Activated CD8-positive, alpha-beta memory T cell treated with anti-CD3 and anti-CD28 coated beads, Interleukin-2, amount 50 U/mL, for 1 hour (primary cell): ENCODE results near the gene MLPH.

Source experiments
- DNase-seq: peaks from one replicate; pipeline ENCODE4 v3.0.0-alpha.2; 2020; ENCODE audit errors: extremely low read depth

Gene MLPH

GRCh38 chr2:237524631-237525030, 37.6 kb downstream of the MLPH start:
- no peak for DNase-seq

GRCh38 chr2:237525559-237526157, 38.6 kb downstream of the MLPH start:
- no peak for DNase-seq

GRCh38 chr2:237527233-237527632, 40.2 kb downstream of the MLPH start:
- DNase-seq, result no peak

- DNase-seq, result no peak
Measured at GRCh38 chr2:237527766-237528165, 40.7 kb downstream of the MLPH start.

DNA sequence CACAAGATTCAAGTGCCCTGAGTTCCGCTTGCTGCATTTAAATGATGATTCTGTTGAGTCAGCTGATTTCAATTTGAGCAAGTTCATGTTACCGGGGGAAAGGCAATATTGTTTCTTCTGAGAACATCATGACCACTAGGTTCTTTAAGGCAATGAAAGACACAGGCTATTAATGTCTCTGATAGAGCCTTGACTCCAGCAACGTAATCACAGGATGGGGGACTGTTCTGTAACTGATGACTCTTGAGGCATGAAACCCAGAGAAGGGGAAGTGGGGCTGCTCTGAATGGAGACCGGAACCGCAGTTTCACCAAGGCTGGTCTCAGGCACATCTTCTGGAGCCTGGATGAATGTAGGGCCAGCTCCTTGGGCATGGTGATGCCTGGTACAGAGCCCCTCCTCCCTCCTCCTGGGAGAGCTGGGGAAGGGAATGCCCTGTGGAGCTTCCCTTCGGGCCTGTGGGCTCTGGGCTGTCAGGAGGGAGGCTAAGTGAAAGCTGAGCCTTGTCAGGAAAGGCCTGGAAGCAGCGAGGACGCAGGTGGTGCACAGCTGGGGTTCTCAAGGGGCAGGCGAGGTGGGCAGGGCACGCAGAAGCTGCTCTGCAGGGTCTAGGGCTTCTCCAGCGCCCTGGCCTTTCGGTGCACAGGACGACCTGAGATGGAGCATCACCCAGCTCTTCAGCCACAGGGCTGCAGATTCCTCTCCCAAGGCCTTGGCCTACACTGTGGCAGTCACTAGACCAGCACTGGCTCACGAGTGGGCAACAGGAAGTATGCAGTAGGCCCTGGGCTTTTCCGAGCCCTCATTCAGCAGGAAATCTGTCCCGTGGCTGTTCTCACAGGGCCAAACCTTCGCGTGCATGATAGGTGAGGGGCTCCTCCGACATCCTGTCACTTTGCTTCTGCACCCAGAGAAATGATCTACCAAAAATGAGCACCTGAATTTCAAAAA, 42.7 kb downstream of the MLPH start:
- no peak for DNase-seq

- DNase-seq, result no peak
Measured at GRCh38 chr2:237530472-237531433, 43.7 kb downstream of the MLPH start.

- DNase-seq, result no peak
Measured at GRCh38 chr2:237532160-237532559, 45.1 kb downstream of the MLPH start.

- DNase-seq, result no peak
Measured at GRCh38 chr2:237533668-237534161, 46.7 kb downstream of the MLPH start.

GRCh38 chr2:237534380-237534779, 47.3 kb downstream of the MLPH start:
- no peak for DNase-seq

DNA sequence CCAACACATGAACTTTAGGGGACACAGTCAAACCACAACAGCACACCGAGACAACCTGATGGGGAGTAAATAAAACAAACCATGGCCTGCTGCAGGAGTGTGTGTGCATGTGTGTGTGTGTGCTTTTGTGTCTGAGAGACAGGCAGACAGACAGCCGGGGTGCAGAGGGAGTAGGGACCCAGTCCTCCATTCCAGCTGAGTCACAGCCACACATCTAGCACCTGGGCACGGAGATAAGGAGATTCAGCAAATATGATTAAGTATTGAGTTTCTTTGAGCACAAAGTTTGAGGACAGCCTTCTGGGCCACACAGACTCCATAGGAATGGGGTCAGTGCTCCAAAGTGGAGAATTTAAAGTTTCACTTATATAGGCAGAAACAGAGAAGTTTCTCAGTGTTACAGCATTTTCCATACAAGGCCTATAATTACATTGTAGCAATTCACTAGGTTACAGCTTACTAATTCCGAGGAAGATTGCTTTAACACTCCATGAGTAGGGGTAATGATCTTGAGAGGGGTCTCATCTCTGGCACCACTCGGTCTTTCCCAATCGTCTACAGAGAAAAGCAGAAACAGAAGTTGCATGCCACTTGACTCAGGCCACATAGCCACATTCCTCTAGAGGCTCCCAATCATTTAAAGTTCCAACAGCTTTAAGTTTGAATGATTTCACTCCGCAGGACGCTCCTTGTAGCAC, 48.5 kb downstream of the MLPH start:
- DNase-seq, result no peak

- no peak for DNase-seq
Measured at GRCh38 chr2:237536083-237536415, 49.0 kb downstream of the MLPH start.

DNA sequence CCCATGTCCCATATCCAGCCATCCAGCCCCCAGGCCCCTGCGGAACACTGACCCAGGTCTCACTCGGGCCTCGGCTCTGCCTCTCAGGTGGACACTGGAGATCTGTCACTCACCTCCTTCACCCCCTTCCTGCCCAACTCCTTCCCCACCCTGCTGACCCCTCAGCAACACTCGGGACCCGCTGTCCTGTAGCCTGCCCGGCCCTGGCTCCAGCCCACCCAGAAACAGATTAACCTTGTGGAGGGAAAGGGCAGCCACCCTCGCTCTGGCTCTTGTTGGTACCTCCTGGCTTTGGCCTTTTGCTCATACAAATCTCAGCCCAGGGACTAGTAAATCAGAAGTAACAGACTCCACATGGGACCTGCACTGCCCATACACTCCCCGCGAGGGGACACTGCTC, 49.6 kb downstream of the MLPH start:
- DNase-seq, result no peak

DNA sequence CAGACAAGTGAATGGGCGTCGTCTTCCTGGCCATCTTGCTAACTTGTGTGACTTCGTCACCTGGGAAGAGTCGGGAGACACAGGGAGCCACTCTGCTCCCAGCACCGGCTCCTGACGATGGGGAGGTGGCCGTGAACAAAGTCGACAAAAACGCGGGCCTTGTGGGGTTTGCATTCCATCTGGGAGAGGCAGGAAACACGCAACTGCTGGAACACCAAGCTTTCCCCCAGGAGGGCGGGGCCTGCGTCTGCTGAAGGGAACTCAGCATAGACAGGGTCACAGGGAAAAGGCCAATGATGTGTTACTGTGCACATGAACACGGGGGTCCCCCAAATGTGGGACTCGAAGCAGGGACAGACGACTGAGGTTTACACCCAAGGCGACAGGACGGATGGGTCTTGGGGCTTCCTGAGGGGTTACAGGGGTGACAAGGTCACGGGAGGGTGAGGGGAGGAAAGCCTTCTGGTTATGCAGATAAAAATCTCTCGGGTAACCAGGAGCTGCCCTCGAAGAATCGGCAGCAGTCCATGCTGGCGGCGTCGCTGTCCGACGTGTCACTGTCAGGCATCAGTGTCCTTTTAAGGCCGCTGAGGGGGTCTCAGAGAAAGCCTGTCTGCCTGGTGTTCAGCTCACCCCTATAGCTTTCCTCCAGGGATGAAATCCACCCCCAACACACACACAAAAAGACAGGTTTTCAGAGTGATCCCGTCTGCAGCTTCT, 51.1 kb downstream of the MLPH start:
- no peak for DNase-seq

- DNase-seq, result no peak
Measured at GRCh38 chr2:237538901-237539300, 51.9 kb downstream of the MLPH start.

DNA sequence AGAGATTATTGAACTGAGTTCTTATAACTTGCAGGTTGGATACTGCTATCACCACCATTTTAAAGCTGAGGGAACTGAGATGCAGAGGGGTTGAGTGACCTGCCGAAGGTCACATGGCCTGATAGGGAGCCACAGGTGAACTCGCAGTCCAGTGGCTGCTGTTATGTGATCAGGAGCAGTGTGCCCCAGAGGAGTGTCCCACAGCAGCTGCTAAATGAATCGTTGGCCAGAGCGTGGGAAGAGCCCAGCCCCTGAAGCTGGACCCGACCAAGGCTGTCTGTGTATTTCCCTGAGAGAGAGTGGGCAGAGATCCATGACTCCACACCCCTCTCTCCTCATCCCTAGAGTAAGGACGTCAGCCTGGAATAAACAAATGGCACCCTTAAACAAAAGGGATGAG, 52.6 kb downstream of the MLPH start:
- DNase-seq, result no peak

DNA sequence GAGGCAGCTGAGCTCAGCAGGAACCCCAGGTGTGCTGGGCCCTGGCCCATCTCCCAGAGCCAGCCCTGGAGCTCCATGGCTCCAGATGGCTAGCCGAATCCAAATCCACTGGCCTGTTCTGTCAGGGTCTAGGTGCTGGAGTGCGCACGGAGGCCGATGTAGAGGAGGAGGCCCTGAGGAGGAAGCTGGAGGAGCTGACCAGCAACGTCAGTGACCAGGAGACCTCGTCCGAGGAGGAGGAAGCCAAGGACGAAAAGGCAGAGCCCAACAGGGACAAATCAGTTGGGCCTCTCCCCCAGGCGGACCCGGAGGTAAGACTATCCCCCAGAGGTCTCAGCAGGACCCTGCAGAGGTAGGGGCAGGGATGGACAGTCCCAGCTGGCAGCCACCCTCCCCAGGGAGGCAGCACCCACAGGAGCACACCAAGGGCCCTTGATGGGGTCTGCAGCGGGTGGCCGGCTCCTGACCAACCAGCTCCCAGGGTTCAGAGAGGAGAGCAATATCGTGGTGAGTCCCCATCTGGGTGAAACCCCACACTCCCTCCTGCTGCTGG, 53.2 kb downstream of the MLPH start:
- no peak for DNase-seq

GRCh38 chr2:237540823-237541222, 53.8 kb downstream of the MLPH start:
- DNase-seq, result no peak

DNA sequence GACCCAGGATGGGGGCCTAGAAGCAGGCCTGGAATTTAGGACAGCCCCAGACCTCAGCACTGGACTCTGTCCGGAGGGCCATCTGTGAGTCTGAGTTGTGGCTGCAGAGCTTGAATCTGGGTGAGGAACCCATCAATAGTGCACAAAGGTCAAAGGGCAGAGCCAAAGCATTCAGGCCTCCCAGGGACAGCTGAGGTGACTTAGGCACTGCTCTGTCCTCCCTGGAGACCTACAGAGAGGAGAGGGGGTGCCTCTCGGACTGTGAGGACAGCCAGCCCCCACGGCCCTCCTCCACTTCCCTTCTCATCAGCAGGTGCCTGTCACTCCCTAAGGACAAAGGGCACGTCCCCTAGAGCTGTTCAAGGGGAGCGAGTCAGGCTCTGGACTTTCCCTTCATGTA, 54.2 kb downstream of the MLPH start:
- no peak for DNase-seq

GRCh38 chr2:237542001-237542704, 55.1 kb downstream of the MLPH start:
- no peak for DNase-seq
